HG02870 (cell line): ENCODE data around the gene PTPRD.
"Not testable (repeated sequence)": the region's sequence is repeated elsewhere in the genome, so short reads cannot be mapped to it uniquely, and the experiment has no call there.

ENCODE experiments used
- ATAC-seq: cut with Tn5 transposase; IDR thresholded peaks from one replicate; pipeline ENCODE4 v1.9.1; 2021; ENCODE audit warnings: mild to moderate bottlenecking, moderate library complexity; ENCODE audit not compliant: unreplicated experiment

The PTPRD gene

GRCh38 chr9:9216934-9217333 lies 1395.9 kb downstream of the PTPRD start:
- no peak for ATAC-seq

DNA sequence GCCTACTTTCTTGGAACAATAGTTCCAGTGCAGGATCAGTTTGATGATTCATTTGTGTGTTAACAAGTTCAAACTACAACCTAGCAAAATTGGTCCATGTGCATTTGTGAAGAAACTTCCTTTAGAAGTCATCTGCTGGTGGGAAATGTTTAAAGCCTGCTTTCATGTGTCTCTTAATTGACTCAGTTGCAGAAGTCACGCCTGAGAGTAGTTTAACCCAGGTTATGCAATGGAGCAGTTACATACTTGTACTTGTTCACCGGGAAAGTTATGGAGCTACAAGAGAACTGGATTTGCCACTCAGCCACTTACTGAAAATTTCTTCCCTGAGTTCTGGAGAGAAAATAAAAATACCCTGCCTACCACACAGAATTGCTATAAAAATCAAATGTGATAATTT lies 1397.8 kb downstream of the PTPRD start:
- ATAC-seq: no peak

DNA sequence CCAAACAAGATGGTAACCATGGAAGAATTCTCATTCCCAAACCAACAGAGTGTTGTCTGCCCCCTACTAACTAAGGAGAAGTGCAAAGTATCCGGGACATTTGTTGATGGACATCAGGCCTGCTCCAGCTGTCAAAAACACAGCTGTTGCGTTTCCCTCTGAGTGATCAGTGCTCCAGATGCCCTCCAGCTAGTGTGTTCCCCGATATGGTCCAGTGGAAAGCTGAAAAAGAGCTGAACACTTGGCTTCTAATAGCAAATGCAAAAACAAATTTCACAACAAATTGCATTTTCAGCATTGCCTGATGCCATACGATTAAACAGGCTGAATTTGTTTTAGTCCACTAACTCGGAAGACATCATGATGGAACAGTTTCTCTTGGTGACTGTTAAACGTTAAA lies 1398.7 kb downstream of the PTPRD start:
- ATAC-seq: no peak

DNA sequence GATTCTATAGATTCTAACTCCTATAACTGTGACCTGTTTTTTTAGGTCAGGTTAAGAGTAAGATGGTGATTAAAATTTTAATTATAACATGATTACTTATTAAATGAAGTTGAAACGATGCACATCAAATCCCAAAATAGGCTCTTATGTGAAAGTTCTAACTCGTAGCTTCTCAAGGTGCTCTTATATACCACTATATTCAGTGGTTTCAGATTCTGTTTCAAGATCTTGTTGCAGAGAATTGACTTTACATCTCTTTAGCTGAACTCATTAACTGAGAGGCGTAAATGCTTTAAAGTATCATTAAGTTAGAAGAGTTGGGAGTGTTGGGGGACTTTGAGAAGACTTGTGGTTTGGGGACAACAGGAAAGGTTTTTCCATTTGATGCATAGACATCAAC lies 1399.8 kb downstream of the PTPRD start:
- no peak for ATAC-seq

DNA sequence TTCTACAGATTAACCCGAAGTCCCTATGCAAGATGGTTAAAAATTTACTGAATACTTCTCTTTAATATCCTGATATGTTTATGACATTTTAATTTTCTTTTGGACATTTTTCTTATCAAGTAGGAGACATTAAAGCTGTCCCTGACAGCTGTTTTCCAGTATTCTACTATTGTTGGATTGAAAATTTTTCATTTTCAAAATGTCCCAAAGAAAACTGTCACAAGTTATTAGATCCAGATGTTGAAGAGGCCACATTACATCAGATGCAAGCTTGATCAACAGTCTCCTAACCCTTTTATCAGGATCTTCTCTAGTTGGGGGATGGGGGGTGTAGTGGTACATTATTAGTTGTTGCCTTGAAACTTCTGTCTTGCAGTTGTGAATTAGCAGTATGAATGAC lies 1410.5 kb downstream of the PTPRD start:
- no peak for ATAC-seq

DNA sequence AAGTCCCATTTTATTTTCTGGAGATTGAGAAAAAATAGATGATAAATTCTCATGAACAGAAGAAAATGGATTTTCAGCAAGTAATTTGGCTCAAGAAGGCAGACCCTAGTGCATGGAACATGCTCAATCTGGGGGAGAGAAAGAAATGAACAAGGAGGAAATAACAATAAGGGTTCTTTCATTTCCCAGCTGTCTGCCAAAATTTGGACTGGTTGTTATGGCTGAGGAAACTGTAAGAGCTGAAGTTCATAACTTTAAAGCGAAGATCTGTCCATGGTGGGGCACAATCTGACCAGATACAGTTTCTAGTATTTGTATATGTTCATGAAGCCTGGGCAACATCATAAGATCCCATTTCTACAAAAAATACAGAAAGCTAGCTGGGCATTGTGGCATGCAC lies 1426.7 kb downstream of the PTPRD start:
- no peak for ATAC-seq

DNA sequence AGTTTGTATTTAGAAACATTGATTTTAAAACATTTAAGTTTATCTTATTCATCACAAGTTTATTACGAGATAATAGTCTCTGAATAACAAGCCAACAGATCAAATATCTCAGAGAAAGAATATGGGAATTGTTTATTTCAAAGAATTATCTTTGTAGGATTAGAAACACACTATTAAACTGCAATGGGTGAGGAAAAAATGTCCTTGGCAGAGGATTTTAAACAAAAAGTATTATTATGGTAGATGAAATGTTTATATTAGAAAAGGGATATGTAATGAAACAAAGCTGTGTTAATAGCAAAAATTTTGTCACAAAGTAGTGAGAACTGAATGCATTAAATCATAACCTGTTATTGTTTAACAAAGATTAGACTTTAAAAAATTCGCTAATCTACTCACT lies 1430.4 kb downstream of the PTPRD start:
- ATAC-seq: no peak

DNA sequence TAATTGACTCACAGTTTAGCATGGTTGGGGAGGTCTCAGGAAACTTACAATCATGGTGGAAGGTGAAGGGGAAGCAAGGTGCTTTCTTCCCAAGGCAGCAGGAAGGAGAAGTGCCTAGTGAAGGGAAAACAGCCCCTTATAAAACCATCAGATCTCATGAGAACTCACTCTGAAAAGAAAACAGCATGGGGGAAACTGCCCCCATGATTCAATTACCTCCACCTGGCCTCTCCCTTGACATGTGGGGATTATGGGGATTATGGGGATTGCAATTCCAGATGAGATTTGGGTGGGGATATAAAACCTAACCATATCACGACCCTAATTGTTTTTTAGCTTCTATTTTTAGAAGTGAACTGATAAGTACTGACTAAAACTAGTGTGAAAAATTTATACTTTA lies 1435.7 kb downstream of the PTPRD start:
- ATAC-seq: no peak

- ATAC-seq: no peak
These were observed 1438.4 kb downstream of the PTPRD start for GRCh38 chr9:9174358-9174757.

GRCh38 chr9:9173264-9173663 lies 1439.5 kb downstream of the PTPRD start:
- no peak for ATAC-seq

DNA sequence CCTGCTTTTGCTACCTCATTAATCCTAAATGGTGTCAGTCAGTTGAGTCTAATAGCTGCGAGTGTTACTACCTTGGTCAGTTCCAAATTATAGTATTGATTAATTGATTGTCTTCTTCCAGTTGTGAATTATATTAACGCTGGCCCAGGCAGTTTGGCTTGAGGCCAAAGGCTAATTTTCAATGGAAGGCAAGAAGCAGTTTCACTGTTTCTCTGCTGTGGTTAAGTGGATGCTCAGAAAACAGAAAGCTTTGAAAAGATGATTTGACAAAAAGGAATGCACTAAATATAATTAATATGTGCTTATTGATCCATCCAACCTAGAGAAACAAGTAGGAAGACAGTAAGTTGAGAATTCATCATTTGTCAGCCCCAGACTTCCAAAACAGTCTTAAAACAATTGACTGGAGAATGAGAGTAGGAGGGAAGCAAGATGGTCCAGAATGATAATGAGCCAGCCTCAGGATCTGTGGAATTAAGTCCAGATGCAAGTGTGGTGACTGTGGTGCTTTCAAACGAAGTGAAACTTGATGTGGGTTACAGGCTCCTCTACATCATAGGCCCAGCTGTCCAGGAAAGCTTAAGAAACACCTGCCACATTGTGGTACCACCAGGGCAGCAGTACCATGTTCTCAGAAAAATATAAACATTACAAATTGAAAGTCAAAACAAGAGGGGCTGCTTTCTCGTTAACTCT lies 1442.2 kb downstream of the PTPRD start:
- ATAC-seq: no peak

DNA sequence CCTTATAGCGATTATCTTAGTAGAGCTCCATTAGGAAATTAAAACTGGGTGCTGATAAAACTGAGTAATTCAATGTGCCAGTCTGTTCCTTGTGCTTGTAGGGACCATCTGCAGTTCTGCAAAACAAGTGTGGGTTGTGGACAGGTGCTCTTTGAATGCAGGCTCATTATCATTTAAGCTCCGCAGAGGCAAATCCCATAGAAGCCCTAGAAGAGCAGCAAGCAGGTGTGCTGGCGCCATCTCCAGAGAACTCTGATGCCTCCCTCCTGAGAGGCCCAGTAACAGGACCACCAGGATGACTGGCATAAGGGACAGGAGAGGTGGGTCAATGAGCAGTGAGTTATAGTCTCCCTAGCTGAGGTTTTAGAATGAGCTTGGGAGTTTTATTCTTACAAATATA lies 1470.8 kb downstream of the PTPRD start:
- no peak for ATAC-seq

- no peak for ATAC-seq
These were observed 1479.3 kb downstream of the PTPRD start for GRCh38 chr9:9133526-9133925.

GRCh38 chr9:9124616-9125015 lies 1488.2 kb downstream of the PTPRD start:
- no peak for ATAC-seq

DNA sequence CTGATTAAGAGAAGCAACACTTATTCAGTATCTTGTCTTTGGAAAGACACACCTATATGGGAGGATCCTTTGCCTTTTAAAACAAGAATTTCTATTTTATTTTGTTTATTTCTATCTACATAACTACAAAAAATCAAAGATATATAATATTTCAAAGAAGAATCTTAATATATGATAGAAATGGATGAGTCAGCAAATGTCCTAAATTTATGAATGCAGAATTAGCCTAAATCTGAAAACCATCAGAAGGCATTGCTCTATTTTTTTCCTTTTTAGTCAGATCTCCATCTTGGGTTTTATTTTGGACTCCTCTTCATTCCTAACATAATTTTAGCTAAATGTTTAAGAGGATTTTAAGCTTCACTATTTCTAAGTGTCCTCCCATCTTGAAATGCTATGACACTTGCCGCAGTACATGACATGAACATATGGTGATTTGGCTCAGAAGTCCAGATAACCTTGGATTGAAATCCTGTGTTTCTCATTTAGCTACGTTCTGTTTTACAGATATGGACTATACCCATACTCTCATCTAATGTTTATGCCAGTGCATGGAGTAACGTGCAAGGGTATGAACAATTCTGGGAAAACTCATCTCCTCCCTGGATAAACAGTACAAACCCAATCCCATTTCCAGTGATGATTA lies 1490.4 kb downstream of the PTPRD start:
- no peak for ATAC-seq

DNA sequence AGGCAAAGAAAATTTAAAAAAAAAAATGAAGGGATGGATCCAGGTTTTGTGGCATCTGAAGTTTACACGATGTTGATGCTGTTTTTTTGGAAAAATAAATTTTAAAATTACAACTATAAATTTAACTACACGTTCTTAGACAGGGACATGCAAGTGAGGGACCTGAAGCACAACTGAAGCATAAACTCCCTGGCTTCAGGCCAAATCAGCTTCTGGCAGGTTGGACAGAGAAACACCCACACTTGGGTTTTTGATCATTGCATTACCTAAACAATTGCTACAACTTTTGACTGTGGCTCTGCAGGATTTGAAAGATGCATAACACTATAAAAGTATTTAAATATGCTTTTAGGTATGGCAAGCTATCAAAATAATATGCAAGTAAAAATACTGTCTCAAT lies 1494.9 kb downstream of the PTPRD start:
- no peak for ATAC-seq

DNA sequence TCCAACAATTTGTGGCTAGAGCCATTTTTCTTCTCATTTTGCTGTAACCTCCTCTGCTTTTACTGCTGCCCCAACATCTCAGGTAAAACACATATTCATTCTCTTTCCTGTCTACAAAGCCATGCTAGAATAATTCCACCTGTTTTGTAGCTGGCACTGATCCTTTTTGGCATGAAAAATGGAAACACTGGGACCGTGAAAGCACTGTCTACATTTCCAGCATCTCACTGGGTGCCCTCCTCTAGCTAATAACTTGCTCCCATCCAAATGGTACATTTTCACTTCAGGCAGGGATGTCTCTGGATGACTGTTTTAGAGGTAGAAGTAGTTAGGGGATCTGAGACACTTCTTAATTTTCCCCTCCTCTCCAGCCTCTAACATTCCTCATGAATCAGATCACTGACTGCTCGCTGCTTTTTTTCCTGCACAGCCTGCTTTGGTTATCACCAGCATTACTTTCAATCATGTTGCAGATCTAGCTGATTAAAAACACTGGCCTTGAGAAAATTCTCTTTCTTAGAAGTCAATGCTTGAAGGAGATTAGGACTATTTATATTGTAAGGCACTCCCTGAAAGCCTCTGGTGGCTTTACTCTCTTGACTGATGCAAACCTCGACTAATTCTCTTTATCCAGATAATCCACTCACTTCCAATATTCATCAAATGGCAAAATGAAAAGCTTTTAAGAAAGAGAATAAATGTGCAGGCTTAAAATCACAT lies 1500.6 kb downstream of the PTPRD start:
- no peak for ATAC-seq

DNA sequence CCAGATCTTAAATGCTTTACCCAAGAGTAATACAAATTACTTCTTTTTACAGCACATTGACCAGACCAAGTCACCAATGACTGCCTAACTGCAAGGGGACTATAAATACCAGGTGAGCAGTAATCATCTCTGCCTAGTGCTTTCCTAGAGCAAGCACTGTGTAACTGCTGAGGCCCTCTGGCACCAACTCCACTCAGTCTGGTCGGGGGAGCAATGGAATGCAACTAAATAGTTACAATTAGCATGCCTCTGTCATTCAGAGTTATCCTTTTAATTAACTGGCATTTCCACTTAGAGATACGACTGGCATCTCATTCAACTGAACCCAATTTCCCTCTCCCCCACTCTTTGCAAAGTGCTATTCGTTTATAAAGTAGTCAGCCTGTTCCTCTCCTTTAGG lies 1504.2 kb downstream of the PTPRD start:
- ATAC-seq: no peak

- ATAC-seq: no peak
These were observed 1510.5 kb downstream of the PTPRD start for GRCh38 chr9:9102295-9102694.

- ATAC-seq: no peak
These were observed 1512.7 kb downstream of the PTPRD start for GRCh38 chr9:9100070-9100469.

- no peak for ATAC-seq
These were observed 1513.2 kb downstream of the PTPRD start for GRCh38 chr9:9099646-9100045.

GRCh38 chr9:9097254-9097653 lies 1515.5 kb downstream of the PTPRD start:
- ATAC-seq: not testable (repeated sequence)
